Measurements from ENCODE around the gene YPEL5. TPM values are rescaled to one million over a fixed set of nuclear protein-coding genes. Genes with fewer than 3 reads are reported as not detected.

The YPEL5 gene
- total RNA-seq, 5 donors from 2014 or later (not counting 1 experiment from before 2014, with no cell fraction given): 73.0 to 962 (median 77.3) TPM

GRCh38 chr2:30172627-30173026, 25.8 kb downstream of the YPEL5 start:
- no peak overlapping the region for H3K27ac ChIP-seq (ENCODE audit: low read length)
- H3K4me1 ChIP-seq (ENCODE audit: control insufficient read depth in 1 of 2, extremely low read depth in 1 of 2, insufficient read depth in 2 of 2, low read length in 2 of 2): no peaks in the 10 kb centered on the region
- 100% methylated on average over 1 of the region's 1 CpG for WGBS (ENCODE audit: insufficient coverage)
- no peaks in the 10 kb centered on the region for H3K9me3 Mint-ChIP-seq
- ChIA-PET POLR2A (no interaction called here), CTCF (no interaction called here)
- H3K36me3 ChIP-seq (ENCODE audit: control insufficient read depth in 2 of 2, extremely low read depth in 1 of 2, insufficient read depth in 1 of 2, low read length in 1 of 2): no peaks in the 10 kb centered on the region
- peaks cover 0 to 25% (median 0%) of the 10 kb centered on the region in 3 donors for H3K4me1 Mint-ChIP-seq
- DNase-seq: no peak
- H3K36me3 Mint-ChIP-seq: peaks cover 6% of the 10 kb centered on the region
- H3K9me3 ChIP-seq: no peaks in the 10 kb centered on the region
- no peaks in the 10 kb centered on the region for H3K27me3 Mint-ChIP-seq
- no peak overlapping the region for H3K4me3 ChIP-seq (ENCODE audit: control insufficient read depth in 1 of 2, extremely low read depth in 1 of 2, low read length in 1 of 2)
- H3K4me3 Mint-ChIP-seq: peak overlapping the region in 1 of 3 donors; percentile 22
- no peak overlapping the region for H3K27ac Mint-ChIP-seq
- H3K27me3 ChIP-seq (replicated peaks in 1 of 2; ENCODE audit: control insufficient read depth in 2 of 2, extremely low read depth in 1 of 2, insufficient read depth in 2 of 2, low read length in 1 of 2): no peaks in the 10 kb centered on the region
- peak in 1 of 4 experiments; percentile 5 for ATAC-seq (replicated peaks in 1 of 4)

DNA sequence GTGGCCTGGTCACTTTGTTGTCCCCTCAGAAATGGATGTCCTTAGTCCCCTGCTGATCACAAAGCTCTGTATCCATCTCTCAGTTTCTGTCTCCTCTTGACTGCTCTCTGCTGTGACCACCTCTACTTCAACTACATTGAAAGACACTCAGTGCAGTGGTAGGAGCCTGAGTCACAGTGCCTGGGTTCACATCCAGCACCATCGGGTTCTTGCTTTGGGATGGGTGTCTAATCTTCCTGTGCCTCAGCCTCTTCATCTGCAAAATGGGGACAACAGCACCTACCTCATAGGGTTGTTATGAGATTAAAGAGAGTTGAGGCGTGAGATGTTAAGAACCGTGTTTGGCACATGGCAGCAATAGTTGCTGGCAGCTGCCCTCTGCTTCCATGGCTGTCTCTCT, 30.6 kb downstream of the YPEL5 start:
- ChIA-PET POLR2A (no interaction called here), CTCF (interaction anchor here (0.7 to 1.6 kb wide), 5 partner anchors 13 to 534 kb away, joined by 3 to 4 read pairs (median 3); no protein-coding TSS in a partner anchor)
- Mint-ChIP-seq H3K27me3 (no peaks in the 10 kb centered on the region), H3K4me1 (peaks cover 0 to 8% (median 0%) of the 10 kb centered on the region in 3 donors), H3K9me3 (no peaks in the 10 kb centered on the region), H3K27ac (no peak overlapping the region), H3K4me3 (peak overlapping the region in 1 of 3 donors; percentile 7), H3K36me3 (peaks cover 3% of the 10 kb centered on the region)
- no peaks in the 10 kb centered on the region for H3K9me3 ChIP-seq
- WGBS (ENCODE audit: insufficient coverage): 88% methylated on average over 2 of the region's 3 CpGs
- peak in 1 of 4 experiments; percentile 5 for ATAC-seq (replicated peaks in 1 of 4)
- no peaks in the 10 kb centered on the region for H3K27me3 ChIP-seq (replicated peaks in 1 of 2; ENCODE audit: control insufficient read depth in 2 of 2, extremely low read depth in 1 of 2, insufficient read depth in 2 of 2, low read length in 1 of 2)
- DNase-seq: no peak
- no peak overlapping the region for H3K27ac ChIP-seq (ENCODE audit: low read length)
- no peaks in the 10 kb centered on the region for H3K36me3 ChIP-seq (ENCODE audit: control insufficient read depth in 2 of 2, extremely low read depth in 1 of 2, insufficient read depth in 1 of 2, low read length in 1 of 2)
- no peaks in the 10 kb centered on the region for H3K4me1 ChIP-seq (ENCODE audit: control insufficient read depth in 1 of 2, extremely low read depth in 1 of 2, insufficient read depth in 2 of 2, low read length in 2 of 2)
- no peak overlapping the region for H3K4me3 ChIP-seq (ENCODE audit: control insufficient read depth in 1 of 2, extremely low read depth in 1 of 2, low read length in 1 of 2)

GRCh38 chr2:30177956-30178355, 31.1 kb downstream of the YPEL5 start:
- H3K27me3 Mint-ChIP-seq: no peaks in the 10 kb centered on the region
- H3K36me3 ChIP-seq (ENCODE audit: control insufficient read depth in 2 of 2, extremely low read depth in 1 of 2, insufficient read depth in 1 of 2, low read length in 1 of 2): no peaks in the 10 kb centered on the region
- ATAC-seq (replicated peaks in 1 of 4) (peak in 1 of 4 experiments; percentile 2), DNase-seq (no peak)
- POLR2A ChIA-PET: no interaction called here
- no peaks in the 10 kb centered on the region for H3K9me3 ChIP-seq
- H3K27ac Mint-ChIP-seq: no peak overlapping the region
- no peaks in the 10 kb centered on the region for H3K9me3 Mint-ChIP-seq
- no peak overlapping the region for H3K4me3 Mint-ChIP-seq
- CTCF ChIA-PET: interaction anchor here (0.8 to 1.6 kb wide), 3 partner anchors 13 to 30 kb away, joined by 3 read pairs; no protein-coding TSS in a partner anchor
- 82% methylated on average over 2 of the region's 4 CpGs for WGBS (ENCODE audit: insufficient coverage)
- H3K4me3 ChIP-seq (ENCODE audit: control insufficient read depth in 1 of 2, extremely low read depth in 1 of 2, low read length in 1 of 2): no peak overlapping the region
- no peak overlapping the region for H3K27ac ChIP-seq (ENCODE audit: low read length)
- peaks cover 3% of the 10 kb centered on the region for H3K36me3 Mint-ChIP-seq
- H3K27me3 ChIP-seq (replicated peaks in 1 of 2; ENCODE audit: control insufficient read depth in 2 of 2, extremely low read depth in 1 of 2, insufficient read depth in 2 of 2, low read length in 1 of 2): no peaks in the 10 kb centered on the region
- H3K4me1 ChIP-seq (ENCODE audit: control insufficient read depth in 1 of 2, extremely low read depth in 1 of 2, insufficient read depth in 2 of 2, low read length in 2 of 2): no peaks in the 10 kb centered on the region
- H3K4me1 Mint-ChIP-seq: peaks cover 0 to 8% (median 0%) of the 10 kb centered on the region in 3 donors

DNA sequence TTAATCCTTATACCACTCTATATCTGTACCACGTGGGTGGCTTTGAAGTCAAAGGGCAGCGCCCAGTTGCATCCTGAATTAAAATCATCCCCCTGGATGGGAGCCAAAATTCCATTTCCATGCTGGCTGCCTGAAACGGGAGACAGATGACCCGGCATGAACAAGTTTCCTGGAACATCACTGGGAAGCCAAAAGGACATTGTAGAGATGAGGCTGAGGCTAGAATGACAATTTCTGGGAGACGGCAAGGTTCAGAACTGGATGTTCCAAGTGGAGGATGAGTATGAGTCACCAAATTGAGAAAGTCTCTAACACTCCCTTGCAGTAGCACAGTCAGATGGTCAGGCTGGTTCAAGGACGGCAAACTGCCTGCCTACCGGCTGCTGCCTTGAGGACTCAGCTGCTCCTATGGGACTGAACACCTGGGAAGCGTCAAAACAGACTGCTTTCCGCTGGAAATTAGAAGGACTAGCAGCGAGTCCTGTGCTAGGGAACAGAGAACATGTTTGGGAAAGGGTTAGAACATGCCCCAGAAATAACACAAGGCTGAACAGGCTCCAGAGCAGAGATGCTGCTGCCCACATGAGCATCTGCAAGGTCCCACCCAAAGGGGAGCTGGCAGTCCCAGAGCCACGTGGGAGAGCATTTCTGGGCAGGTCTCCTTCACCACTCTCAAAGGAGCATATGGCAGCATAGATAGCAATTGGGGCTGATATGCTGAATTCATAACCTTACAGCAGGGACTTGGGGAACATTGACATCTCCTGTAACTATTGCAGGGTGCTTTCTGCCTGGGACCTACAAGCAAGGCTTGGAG, 32.0 kb downstream of the YPEL5 start:
- Mint-ChIP-seq H3K36me3 (peaks cover 3% of the 10 kb centered on the region), H3K4me3 (no peak overlapping the region), H3K4me1 (peaks cover 0 to 8% (median 0%) of the 10 kb centered on the region in 3 donors), H3K27ac (no peak overlapping the region), H3K9me3 (no peaks in the 10 kb centered on the region), H3K27me3 (no peaks in the 10 kb centered on the region)
- Histone ChIP-seq H3K4me3 (ENCODE audit: control insufficient read depth in 1 of 2, extremely low read depth in 1 of 2, low read length in 1 of 2) (no peak overlapping the region), H3K9me3 (no peaks in the 10 kb centered on the region), H3K27me3 (replicated peaks in 1 of 2; ENCODE audit: control insufficient read depth in 2 of 2, extremely low read depth in 1 of 2, insufficient read depth in 2 of 2, low read length in 1 of 2) (no peaks in the 10 kb centered on the region), H3K4me1 (ENCODE audit: control insufficient read depth in 1 of 2, extremely low read depth in 1 of 2, insufficient read depth in 2 of 2, low read length in 2 of 2) (no peaks in the 10 kb centered on the region), H3K27ac (ENCODE audit: low read length) (no peak overlapping the region), H3K36me3 (ENCODE audit: control insufficient read depth in 2 of 2, extremely low read depth in 1 of 2, insufficient read depth in 1 of 2, low read length in 1 of 2) (no peaks in the 10 kb centered on the region)
- ChIA-PET CTCF (interaction anchor here in 1 of 2 donors (0.5 kb wide), 1 partner anchor 533 kb away, joined by 7 read pairs; no protein-coding TSS in a partner anchor), POLR2A (no interaction called here)
- WGBS (ENCODE audit: insufficient coverage): 81% methylated on average over 10 of the region's 11 CpGs
- ATAC-seq (replicated peaks in 1 of 4) (peak in 1 of 4 experiments; percentile 6), DNase-seq (no peak)

- Histone ChIP-seq H3K27me3 (replicated peaks in 1 of 2; ENCODE audit: control insufficient read depth in 2 of 2, extremely low read depth in 1 of 2, insufficient read depth in 2 of 2, low read length in 1 of 2) (no peaks in the 10 kb centered on the region), H3K36me3 (ENCODE audit: control insufficient read depth in 2 of 2, extremely low read depth in 1 of 2, insufficient read depth in 1 of 2, low read length in 1 of 2) (no peaks in the 10 kb centered on the region), H3K27ac (ENCODE audit: low read length) (no peak overlapping the region), H3K9me3 (no peaks in the 10 kb centered on the region), H3K4me1 (ENCODE audit: control insufficient read depth in 1 of 2, extremely low read depth in 1 of 2, insufficient read depth in 2 of 2, low read length in 2 of 2) (no peaks in the 10 kb centered on the region), H3K4me3 (ENCODE audit: control insufficient read depth in 1 of 2, extremely low read depth in 1 of 2, low read length in 1 of 2) (no peak overlapping the region)
- Mint-ChIP-seq H3K27ac (no peak overlapping the region), H3K27me3 (peaks cover 0 to 2% of the 10 kb centered on the region in 2 donors), H3K36me3 (peaks cover 3% of the 10 kb centered on the region), H3K4me3 (no peak overlapping the region), H3K9me3 (no peaks in the 10 kb centered on the region), H3K4me1 (peaks cover 0 to 8% (median 0%) of the 10 kb centered on the region in 3 donors)
- ChIA-PET POLR2A (no interaction called here), CTCF (interaction anchor here in 1 of 2 donors (0.5 kb wide), 1 partner anchor 533 kb away, joined by 7 read pairs; no protein-coding TSS in a partner anchor)
- no peak for DNase-seq
- ATAC-seq (replicated peaks in 1 of 4): no peak
- 100% methylated on average over 2 of the region's 2 CpGs for WGBS (ENCODE audit: insufficient coverage)
Measured at GRCh38 chr2:30179536-30179935, 32.7 kb downstream of the YPEL5 start.

DNA sequence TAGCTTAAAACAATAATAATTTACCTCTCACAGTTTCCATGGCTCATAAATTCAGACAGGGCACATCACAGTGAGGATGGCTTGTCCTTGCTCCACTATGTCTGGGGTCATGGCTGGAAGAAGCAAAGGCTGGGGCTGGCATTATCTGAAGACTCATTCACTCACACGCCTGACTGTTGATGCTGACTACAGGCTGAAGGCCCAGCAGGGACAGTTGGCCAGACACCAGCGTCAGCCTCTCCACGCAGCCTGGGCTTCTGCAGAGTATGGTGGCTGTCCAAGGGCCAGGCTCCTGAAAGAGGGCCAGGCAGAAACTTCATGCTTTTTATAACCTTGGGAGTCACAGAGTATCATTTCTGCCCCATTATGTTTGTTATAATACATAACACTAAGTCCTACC, 33.4 kb downstream of the YPEL5 start:
- H3K9me3 Mint-ChIP-seq: no peaks in the 10 kb centered on the region
- POLR2A ChIA-PET: no interaction called here

More for the DNA sequence above, 33.4 kb downstream of the YPEL5 start:
- Mint-ChIP-seq H3K36me3 (peaks cover 3% of the 10 kb centered on the region), H3K4me3 (no peak overlapping the region), H3K27ac (no peak overlapping the region), H3K4me1 (peaks cover 0 to 8% (median 0%) of the 10 kb centered on the region in 3 donors), H3K27me3 (peaks cover 0 to 2% of the 10 kb centered on the region in 2 donors)
- WGBS (ENCODE audit: insufficient coverage): 89% methylated on average over 3 of the region's 3 CpGs
- Histone ChIP-seq H3K9me3 (no peaks in the 10 kb centered on the region), H3K36me3 (ENCODE audit: control insufficient read depth in 2 of 2, extremely low read depth in 1 of 2, insufficient read depth in 1 of 2, low read length in 1 of 2) (no peaks in the 10 kb centered on the region), H3K27ac (ENCODE audit: low read length) (no peak overlapping the region), H3K4me3 (ENCODE audit: control insufficient read depth in 1 of 2, extremely low read depth in 1 of 2, low read length in 1 of 2) (no peak overlapping the region), H3K27me3 (replicated peaks in 1 of 2; ENCODE audit: control insufficient read depth in 2 of 2, extremely low read depth in 1 of 2, insufficient read depth in 2 of 2, low read length in 1 of 2) (no peaks in the 10 kb centered on the region), H3K4me1 (ENCODE audit: control insufficient read depth in 1 of 2, extremely low read depth in 1 of 2, insufficient read depth in 2 of 2, low read length in 2 of 2) (no peaks in the 10 kb centered on the region)
- CTCF ChIA-PET: interaction anchor here in 1 of 2 donors (0.8 kb wide), 1 partner anchor 531 kb away, joined by 3 read pairs; no protein-coding TSS in a partner anchor
- no peak for DNase-seq
- ATAC-seq (replicated peaks in 1 of 4): peak in 1 of 4 experiments; percentile 3
